Measurements from ENCODE around the gene NTN5. TPM values are rescaled to one million over a fixed set of nuclear protein-coding genes. Genes with fewer than 3 reads are reported as not detected.
A peak's percentile ranks its signal among the peaks of the same experiment; 100 is the strongest.

Gene NTN5
- total RNA-seq, 2 experiments from 2014 or later = 0.16 to 0.53 TPM

DNA sequence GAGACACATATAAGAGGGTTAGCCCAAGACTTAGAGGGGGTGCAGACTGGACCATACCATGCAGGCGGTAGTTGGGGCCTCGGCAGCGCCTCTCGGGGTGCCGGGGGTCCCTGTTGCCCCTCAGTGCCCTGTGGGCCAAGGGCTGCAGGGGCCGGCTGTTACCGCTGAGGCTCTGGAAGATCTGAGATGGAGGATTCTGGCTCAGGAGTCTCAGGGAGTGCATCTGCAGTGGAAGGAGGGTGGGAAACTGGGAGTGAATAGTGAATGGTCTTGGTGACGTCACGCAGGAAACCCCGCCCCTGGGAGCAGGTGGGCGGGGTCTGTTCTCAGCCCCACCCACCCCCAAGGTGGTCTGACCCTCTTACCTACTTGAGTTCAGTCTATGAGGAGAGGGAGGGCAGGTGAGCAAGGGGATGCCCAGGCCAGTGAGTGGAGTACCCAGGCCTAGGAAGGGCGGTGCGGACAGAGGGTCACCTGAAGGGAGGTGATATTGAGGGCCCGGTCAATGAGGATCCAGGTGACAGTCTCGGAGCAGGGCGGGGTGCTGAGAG, 33.9 kb downstream of the NTN5 start:
- H3K4me1 ChIP-seq (ENCODE audit: insufficient read depth, low read length, poor library complexity, severe bottlenecking) = peaks cover 31% of the 10 kb centered on the region
- H3K79me2 ChIP-seq (ENCODE audit: insufficient read depth, low read depth, low read length) = no peaks in the 10 kb centered on the region; the same call in 1 of the 2 replicates
- H3K9me3 ChIP-seq (ENCODE audit: low read length) = no peaks in the 10 kb centered on the region
- no TSS peak for BruUV-seq (replicated peaks)
- TF ChIP-seq, protein P1, sequence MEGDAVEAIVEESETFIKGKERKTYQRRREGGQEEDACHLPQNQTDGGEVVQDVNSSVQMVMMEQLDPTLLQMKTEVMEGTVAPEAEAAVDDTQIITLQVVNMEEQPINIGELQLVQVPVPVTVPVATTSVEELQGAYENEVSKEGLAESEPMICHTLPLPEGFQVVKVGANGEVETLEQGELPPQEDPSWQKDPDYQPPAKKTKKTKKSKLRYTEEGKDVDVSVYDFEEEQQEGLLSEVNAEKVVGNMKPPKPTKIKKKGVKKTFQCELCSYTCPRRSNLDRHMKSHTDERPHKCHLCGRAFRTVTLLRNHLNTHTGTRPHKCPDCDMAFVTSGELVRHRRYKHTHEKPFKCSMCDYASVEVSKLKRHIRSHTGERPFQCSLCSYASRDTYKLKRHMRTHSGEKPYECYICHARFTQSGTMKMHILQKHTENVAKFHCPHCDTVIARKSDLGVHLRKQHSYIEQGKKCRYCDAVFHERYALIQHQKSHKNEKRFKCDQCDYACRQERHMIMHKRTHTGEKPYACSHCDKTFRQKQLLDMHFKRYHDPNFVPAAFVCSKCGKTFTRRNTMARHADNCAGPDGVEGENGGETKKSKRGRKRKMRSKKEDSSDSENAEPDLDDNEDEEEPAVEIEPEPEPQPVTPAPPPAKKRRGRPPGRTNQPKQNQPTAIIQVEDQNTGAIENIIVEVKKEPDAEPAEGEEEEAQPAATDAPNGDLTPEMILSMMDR (conservative IDR thresholded peaks at IDR 0.05; ENCODE audit: low read length) = no peak
- TF ChIP-seq EZH2phosphoT487 (IDR thresholded peaks at IDR 0.05; ENCODE audit: borderline replicate concordance, low read depth, low read length) = no peak
- intact Hi-C loops (cut with micrococcal nuclease; ENCODE audit: unreplicated experiment) = loop anchor here (5.0 to 10.0 kb wide), 2 partner anchors 856 to 1038 kb away; partner anchors contain the start of genes PRMT1 and RPS11
- peak overlapping the region; percentile 79 for H2AFZ ChIP-seq (ENCODE audit: low read length)
- no peaks in the 10 kb centered on the region for H3K36me3 ChIP-seq (ENCODE audit: insufficient read depth, low read length)
- peak overlapping the region; percentile 68 for H3K4me3 ChIP-seq (ENCODE audit: low read depth, low read length, poor library complexity, severe bottlenecking)
- DNase-seq (ENCODE audit: low spot score) = peak; percentile 45
- H3K27ac ChIP-seq (ENCODE audit: low read depth, low read length, poor library complexity, severe bottlenecking) = peak overlapping the region; percentile 94
- H4K20me1 ChIP-seq (ENCODE audit: insufficient read depth, low read length) = no peaks in the 10 kb centered on the region
- no peaks in the 10 kb centered on the region for H3K9me2 ChIP-seq (ENCODE audit: insufficient read depth, low read length)
- ChIA-PET POLR2A (no interaction called here), CTCF (ENCODE audit: unreplicated experiment) (no interaction called here)
- peak overlapping the region; percentile 83 for H3K4me2 ChIP-seq (ENCODE audit: low read length)

DNA sequence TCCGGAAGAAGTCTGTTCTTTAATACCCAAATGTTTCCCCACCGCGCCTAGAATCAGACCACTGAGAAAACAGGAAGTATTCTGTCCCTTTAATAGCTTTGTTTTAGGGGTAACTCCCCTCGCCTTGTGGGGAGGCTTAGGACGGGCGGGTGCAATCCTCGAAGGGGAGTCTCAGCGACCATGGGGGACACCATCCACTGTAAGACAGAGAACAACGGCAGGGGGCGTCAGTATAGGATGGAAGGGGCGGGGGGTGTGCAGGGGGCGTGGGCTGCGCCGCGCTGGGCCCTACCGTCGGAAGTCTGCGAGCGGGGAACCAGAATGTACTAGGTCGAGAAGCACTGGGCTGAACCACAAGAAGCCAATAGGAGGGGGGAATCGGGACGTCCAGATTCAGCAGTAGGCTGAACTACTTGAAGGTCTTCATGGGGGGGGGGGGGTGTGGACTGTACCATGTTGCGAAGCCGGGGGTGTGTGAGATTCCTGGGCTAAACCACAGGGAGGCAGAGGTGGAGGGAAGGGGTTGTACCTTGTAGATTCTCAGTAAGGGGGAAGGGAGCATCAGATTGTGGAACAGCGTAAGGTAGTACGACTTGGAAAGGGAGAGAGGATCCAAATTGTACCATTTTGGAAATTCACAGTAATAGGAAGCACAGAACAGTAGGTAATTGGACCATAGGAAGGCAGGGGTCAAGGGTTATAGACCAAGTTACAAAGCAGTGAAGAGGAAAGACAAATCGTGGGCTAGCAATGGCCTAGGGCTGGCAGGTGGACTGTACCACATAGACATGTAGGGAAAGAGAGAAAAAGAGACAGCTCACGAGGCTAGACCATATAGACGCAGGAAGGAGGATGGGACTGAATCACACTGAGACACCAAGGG, 34.6 kb downstream of the NTN5 start:
- no peaks in the 10 kb centered on the region; the same call in 1 of the 2 replicates for H3K79me2 ChIP-seq (ENCODE audit: insufficient read depth, low read depth, low read length)
- H2AFZ ChIP-seq (ENCODE audit: low read length) = peak overlapping the region; percentile 79
- ChIA-PET CTCF (ENCODE audit: unreplicated experiment) (no interaction called here), POLR2A (no interaction called here)
- H4K20me1 ChIP-seq (ENCODE audit: insufficient read depth, low read length) = no peaks in the 10 kb centered on the region
- H3K36me3 ChIP-seq (ENCODE audit: insufficient read depth, low read length) = no peaks in the 10 kb centered on the region
- intact Hi-C loops (cut with micrococcal nuclease; ENCODE audit: unreplicated experiment) = loop anchor here (1.0 to 10.0 kb wide), 3 partner anchors 19 to 1039 kb away; partner anchors contain the start of genes PRMT1, RPL18, RPS11 and SPHK2
- peak; percentile 97 for DNase-seq (ENCODE audit: low spot score)
- TF ChIP-seq EZH2phosphoT487 (IDR thresholded peaks at IDR 0.05; ENCODE audit: borderline replicate concordance, low read depth, low read length) = no peak
- TF ChIP-seq, protein P1 (conservative IDR thresholded peaks at IDR 0.05; ENCODE audit: low read length) = peak; percentile 61
- peak overlapping the region; percentile 83 for H3K4me2 ChIP-seq (ENCODE audit: low read length)
- BruUV-seq (replicated peaks) = no TSS peak
- H3K9me2 ChIP-seq (ENCODE audit: insufficient read depth, low read length) = no peaks in the 10 kb centered on the region
- peaks cover 38% of the 10 kb centered on the region for H3K4me1 ChIP-seq (ENCODE audit: insufficient read depth, low read length, poor library complexity, severe bottlenecking)
- H3K9me3 ChIP-seq (ENCODE audit: low read length) = no peaks in the 10 kb centered on the region
- H3K4me3 ChIP-seq (ENCODE audit: low read depth, low read length, poor library complexity, severe bottlenecking) = peak overlapping the region; percentile 68
- H3K27ac ChIP-seq (ENCODE audit: low read depth, low read length, poor library complexity, severe bottlenecking) = peak overlapping the region; percentile 94
